ENCODE data around the gene CAPN9. TPM values are rescaled to one million over a fixed set of nuclear protein-coding genes. Genes with fewer than 3 reads are reported as not detected.

CAPN9 gene
- total RNA-seq, 1 experiment from 2014 or later = 0.10 TPM

DNA sequence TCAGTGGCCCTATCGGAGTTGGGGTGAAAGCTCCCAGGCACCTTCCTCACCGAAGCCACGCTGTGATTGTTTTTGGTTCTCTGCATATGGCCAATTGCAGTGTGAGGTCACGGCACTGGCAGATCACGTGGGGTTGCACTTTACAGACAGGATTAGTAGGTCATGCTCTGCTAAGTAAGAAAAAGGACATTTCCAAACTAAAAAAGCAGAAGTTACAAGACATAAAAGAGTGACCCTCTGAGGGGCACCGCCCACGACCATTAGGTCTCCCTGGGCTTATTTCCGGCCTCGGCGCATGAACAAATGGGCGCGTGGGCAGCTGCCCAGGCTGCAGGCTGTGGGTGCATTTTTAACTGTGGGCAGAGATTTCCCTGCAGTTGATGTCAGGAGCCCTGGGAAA lies 2.0 kb downstream of the CAPN9 start:
- Histone ChIP-seq H3K4me3 (ENCODE audit: insufficient read depth, low read depth, low read length) (no peak overlapping the region), H3K27me3 (ENCODE audit: control insufficient read depth, insufficient read depth, low read length) (no peaks in the 10 kb centered on the region; the same call in 1 of the 2 replicates), H3K36me3 (replicated peaks; ENCODE audit: control insufficient read depth, insufficient read depth, low read length) (no peaks in the 10 kb centered on the region)
- DNase-seq = no peak

DNA sequence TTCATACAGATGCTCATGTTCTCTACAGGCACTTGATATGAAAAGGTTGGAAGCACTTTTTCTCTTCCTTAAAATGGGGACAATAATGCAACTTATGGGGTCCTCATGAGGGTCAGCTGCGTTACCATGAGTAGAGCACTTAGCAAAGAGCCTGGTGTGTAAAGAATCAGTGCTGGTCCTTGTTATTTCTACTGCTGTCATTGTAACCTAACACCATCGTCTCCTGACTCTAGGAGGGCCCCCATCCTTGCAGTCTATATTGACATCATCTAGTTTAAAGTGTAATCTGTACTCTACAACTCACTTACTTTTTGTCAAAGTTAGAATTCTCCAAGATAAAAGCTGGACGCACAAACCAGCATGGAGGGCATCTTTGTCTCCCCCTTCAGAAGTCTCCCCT lies 2.4 kb downstream of the CAPN9 start:
- Histone ChIP-seq H3K4me3 (ENCODE audit: insufficient read depth, low read depth, low read length) (no peak overlapping the region), H3K36me3 (replicated peaks; ENCODE audit: control insufficient read depth, insufficient read depth, low read length) (no peaks in the 10 kb centered on the region), H3K27me3 (ENCODE audit: control insufficient read depth, insufficient read depth, low read length) (no peaks in the 10 kb centered on the region; the same call in 1 of the 2 replicates)
- no peak for DNase-seq

DNA sequence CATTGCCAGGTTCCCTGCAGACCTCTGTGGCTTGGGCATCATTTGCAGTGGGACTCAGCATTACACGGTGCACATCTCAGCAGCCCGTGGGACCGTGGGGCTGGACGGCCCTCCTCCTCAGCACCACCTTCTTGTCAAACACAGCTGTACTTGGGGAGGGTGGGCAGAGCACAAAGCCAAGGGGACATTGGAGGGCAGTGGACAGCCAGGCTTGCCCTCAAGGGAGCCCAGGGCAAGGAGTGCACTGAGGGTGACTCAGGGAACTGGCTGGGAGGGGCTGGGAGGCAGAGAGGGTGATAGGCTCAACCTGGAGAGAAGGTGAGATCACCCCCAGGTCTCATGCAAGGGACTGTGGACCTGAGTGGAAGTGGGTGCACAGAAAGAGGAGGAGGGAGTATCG lies 3.4 kb downstream of the CAPN9 start:
- Histone ChIP-seq H3K27me3 (ENCODE audit: control insufficient read depth, insufficient read depth, low read length) (no peaks in the 10 kb centered on the region; the same call in 1 of the 2 replicates), H3K4me3 (ENCODE audit: insufficient read depth, low read depth, low read length) (no peak overlapping the region), H3K36me3 (replicated peaks; ENCODE audit: control insufficient read depth, insufficient read depth, low read length) (no peaks in the 10 kb centered on the region)
- no peak for DNase-seq

DNA sequence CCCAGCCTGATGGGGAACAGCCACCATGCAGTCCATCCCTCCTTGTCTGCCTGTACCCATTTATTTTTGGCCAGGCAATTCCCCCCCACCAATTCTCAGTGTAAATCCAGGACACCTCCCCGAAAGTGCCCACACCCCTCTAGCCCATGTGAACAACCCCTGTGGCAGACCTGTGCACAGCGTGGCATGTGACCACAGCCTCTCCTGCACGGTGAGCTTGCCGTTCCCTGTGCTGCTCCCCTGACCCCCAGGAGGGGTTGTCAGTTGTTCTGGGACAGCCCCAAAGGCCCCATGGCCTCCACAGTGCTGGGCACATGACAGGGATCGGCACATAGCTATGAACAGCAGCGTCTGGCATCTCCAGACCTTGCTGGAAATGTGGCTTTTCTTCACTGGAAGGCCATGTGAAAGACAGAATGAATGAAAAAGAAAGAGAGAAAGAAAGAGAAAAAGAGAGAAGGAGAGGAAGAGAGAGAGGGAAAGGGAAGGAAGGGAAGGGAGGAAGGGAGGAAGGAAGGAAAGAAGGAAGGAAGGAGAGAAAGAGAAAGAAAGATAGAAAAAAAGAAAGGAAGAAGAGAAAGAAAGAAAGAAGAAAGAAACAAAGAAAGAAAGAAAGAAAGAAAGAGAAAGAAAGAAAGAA lies 3.9 kb downstream of the CAPN9 start:
- Histone ChIP-seq H3K36me3 (replicated peaks; ENCODE audit: control insufficient read depth, insufficient read depth, low read length) (no peaks in the 10 kb centered on the region), H3K27me3 (ENCODE audit: control insufficient read depth, insufficient read depth, low read length) (no peaks in the 10 kb centered on the region; the same call in 1 of the 2 replicates), H3K4me3 (ENCODE audit: insufficient read depth, low read depth, low read length) (no peak overlapping the region)
- DNase-seq = no peak

DNA sequence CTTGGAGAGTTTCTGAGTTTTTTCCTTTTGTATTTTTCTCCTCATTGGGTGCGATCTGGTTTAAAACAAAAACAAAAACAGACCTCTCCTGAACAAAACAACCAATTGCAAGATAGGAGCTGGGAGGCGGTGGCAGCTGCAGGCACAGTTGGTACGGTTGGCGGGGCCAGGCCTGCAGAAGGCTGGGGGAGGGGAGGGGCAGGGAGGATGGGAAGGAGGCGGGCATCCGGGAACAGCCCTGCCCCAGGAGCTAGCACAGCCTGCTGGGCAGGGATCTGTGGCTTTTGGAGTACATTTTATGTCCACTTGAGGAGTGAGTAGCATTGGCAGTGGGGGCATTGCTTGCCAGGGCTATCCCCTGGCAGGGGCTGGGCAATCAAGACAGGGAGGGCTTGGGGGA lies 5.2 kb downstream of the CAPN9 start:
- H3K27me3 ChIP-seq (ENCODE audit: control insufficient read depth, insufficient read depth, low read length) = no peaks in the 10 kb centered on the region; the same call in 1 of the 2 replicates

DNA sequence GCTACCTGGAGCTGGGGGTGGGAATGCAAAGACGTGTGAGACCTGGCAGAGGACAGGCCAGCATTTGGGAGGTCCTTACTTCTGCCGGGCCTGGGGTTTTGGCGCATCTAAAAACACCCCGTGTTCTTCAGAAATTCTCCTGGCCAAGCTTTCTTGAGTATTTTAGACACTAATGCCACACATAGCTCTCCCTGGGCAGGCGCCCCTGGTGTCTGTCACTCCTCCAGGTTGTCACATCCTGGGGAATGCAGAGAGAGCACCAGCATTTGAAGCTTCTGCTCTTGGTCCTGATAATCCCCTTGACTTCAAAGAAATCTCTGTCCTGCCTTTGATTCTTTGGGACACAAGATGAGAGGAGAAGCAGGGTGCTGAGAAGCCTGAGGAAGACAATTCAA lies 6.0 kb downstream of the CAPN9 start:
- Histone ChIP-seq H3K4me3 (ENCODE audit: insufficient read depth, low read depth, low read length) (no peak overlapping the region), H3K27me3 (ENCODE audit: control insufficient read depth, insufficient read depth, low read length) (no peaks in the 10 kb centered on the region; the same call in 1 of the 2 replicates), H3K36me3 (replicated peaks; ENCODE audit: control insufficient read depth, insufficient read depth, low read length) (no peaks in the 10 kb centered on the region)
- no peak for DNase-seq

More for the DNA sequence above, 5.2 kb downstream of the CAPN9 start:
- no peak overlapping the region for H3K4me3 ChIP-seq (ENCODE audit: insufficient read depth, low read depth, low read length)
- DNase-seq = peak; percentile 83
- H3K36me3 ChIP-seq (replicated peaks; ENCODE audit: control insufficient read depth, insufficient read depth, low read length) = no peaks in the 10 kb centered on the region

DNA sequence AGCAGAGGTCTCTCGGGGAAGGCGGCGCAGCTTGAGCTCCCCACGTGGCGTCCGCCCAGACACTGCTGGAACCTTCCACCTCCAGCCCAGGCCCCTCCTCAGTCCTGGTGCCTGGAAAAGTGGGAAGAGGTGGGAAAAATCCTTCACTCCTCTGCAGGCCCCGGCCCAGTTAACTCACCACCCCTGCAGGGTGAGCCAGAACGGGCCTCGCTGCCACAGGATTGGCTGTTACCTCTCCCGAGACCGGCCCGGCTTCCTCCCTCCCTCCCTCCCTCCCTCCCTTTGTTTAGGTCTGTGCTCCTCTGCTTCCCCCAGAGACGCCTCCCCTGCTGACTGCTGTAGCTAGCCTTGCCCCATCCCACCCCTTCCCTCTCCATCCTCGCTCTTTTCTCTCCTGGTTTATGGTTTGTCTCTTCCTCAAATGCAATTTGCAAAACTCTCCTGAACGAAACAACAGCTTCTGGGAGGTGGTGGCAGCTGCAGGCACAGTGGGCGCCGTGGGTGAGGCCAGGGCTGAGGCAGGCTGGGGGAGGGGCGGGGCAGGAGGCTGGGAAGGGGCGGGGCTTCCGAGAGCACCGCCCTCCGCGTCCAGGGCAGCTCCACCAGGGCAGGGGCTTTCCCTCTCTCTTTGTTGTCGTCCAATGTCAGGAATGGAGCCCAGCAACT lies 6.5 kb downstream of the CAPN9 start:
- Histone ChIP-seq H3K4me3 (ENCODE audit: insufficient read depth, low read depth, low read length) (peak overlapping the region; percentile 31), H3K36me3 (replicated peaks; ENCODE audit: control insufficient read depth, insufficient read depth, low read length) (no peaks in the 10 kb centered on the region), H3K27me3 (ENCODE audit: control insufficient read depth, insufficient read depth, low read length) (no peaks in the 10 kb centered on the region; the same call in 1 of the 2 replicates)
- DNase-seq = peak; percentile 95

DNA sequence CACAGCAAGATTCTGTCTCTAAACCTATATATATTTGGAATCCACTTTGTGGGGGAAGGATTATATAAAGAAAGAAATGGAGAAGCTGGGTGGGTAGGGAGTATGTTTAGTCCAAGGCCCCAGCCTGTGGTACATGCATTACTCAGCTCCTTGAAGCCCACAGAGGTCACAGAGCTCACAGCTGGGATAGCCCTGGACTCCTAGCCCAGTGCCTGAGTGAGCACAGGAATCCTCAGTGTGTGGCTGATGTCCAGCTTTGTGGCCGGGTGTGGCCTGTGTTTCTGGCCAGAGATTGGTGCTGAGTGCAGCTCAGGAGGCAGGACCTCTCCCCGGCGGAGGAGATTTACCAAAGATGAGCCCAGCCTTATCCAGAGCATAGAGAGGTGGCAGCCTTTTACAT lies 7.6 kb downstream of the CAPN9 start:
- Histone ChIP-seq H3K4me3 (ENCODE audit: insufficient read depth, low read depth, low read length) (no peak overlapping the region), H3K27me3 (ENCODE audit: control insufficient read depth, insufficient read depth, low read length) (no peaks in the 10 kb centered on the region; the same call in 1 of the 2 replicates), H3K36me3 (replicated peaks; ENCODE audit: control insufficient read depth, insufficient read depth, low read length) (no peaks in the 10 kb centered on the region)
- DNase-seq = no peak

DNA sequence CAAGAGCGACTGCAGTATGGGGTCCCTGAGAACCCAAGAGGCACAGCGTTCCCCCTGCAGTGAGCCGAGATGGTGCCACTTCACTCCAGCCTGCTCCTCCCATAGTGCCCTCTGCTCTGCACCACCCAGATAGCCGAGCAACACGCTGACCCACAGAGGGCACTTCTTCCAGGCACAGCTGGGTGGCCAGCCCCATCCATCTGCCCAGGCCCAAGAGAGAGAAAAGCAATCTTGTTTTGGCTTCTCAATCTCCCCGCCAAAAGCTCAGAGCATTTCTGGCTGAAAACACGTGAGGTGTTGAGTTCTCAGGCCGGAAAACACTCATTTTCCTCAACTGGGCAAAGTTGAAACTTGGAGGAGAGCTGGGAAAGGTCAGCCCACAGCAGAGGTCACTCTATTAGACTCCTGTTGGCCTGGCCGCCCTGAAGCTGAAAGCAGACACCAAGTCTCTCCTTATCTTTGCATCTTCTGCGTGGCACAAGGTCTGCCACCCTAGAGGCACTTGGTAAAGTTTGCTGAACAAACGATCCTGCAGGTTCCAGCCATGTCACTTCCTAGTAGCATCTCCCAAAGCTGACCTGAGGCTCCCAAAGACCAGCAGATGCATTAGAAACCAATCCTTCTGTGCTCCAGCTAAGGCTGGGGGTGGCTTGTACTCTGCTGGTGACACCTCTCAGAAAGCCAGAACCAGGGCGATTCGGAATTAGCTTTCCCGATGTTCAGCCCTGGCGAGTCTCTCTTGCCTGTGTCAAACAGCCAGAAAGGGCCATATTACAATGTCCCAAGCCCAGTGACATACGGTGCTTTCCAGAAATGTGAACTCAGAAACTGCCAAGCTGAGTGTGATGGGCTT lies 10.9 kb downstream of the CAPN9 start:
- no peaks in the 10 kb centered on the region for H3K36me3 ChIP-seq (replicated peaks; ENCODE audit: control insufficient read depth, insufficient read depth, low read length)
- H3K4me3 ChIP-seq (ENCODE audit: insufficient read depth, low read depth, low read length) = no peak overlapping the region
- no peaks in the 10 kb centered on the region; the same call in 1 of the 2 replicates for H3K27me3 ChIP-seq (ENCODE audit: control insufficient read depth, insufficient read depth, low read length)
- DNase-seq = no peak

DNA sequence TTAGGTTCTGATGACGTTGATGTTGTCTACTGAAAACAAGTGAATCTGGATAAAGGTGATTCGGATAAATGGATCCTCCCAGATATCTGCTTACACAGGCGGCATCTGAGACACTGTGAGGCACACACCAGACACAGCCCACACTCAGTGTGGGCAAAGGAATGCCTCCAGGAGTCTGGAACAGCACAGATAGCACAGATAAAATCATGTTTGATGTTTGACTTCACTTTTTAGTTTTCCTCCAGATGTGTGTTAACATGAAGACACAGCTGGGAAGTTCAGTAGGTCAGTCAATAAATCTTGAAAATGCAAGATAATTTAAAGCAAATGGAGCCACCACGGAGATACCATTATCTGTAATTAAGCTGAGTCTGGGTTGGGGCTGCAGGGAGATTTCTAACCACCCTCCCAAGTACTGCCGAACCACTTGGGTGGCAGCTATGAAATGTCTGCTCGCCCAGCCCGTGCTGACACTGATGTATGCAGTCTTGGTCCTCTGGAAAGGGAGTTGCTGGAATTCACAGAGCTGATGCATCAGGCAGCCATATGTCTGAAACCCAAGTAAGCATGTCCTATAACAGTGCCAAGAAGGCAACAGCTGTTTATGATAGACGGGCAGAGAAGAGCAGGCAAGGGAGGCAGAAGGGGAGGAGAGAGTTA lies 11.7 kb downstream of the CAPN9 start:
- no peak overlapping the region for H3K4me3 ChIP-seq (ENCODE audit: insufficient read depth, low read depth, low read length)
- no peak for DNase-seq
- H3K27me3 ChIP-seq (ENCODE audit: control insufficient read depth, insufficient read depth, low read length) = no peaks in the 10 kb centered on the region; the same call in 1 of the 2 replicates
- no peaks in the 10 kb centered on the region for H3K36me3 ChIP-seq (replicated peaks; ENCODE audit: control insufficient read depth, insufficient read depth, low read length)

DNA sequence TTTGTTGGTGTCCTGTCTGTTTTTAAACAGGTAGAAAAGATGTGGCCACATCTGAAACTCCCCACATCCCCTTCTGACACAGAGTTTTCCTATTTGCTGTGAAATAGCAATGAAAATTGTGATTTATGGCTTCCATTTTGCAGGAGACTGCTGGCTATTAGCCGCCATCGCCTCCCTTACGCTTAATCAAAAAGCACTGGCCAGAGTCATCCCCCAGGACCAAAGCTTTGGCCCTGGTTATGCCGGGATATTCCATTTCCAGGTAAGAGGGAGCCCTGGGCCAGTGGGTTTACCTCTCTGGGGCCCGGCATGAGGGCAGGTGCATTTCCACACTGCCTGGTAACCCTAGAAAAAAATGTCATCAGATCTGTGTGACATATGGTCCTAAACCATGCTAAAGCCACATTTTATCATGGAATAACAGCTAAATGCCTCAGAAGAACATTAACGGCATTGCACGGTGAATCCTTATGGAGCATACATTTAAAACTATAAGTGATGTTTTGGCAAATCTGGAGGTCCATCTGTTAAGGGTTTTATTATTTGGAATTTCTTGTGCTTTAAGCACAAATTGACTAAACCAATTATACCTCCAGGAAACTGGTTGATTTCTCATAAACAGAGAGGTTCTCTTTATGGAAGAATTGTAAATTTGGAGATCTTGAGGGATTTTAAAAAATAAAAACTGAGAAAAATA lies 12.3 kb downstream of the CAPN9 start:
- no peak for DNase-seq
- no peaks in the 10 kb centered on the region for H3K36me3 ChIP-seq (replicated peaks; ENCODE audit: control insufficient read depth, insufficient read depth, low read length)
- H3K27me3 ChIP-seq (ENCODE audit: control insufficient read depth, insufficient read depth, low read length) = no peaks in the 10 kb centered on the region; the same call in 1 of the 2 replicates
- H3K4me3 ChIP-seq (ENCODE audit: insufficient read depth, low read depth, low read length) = no peak overlapping the region

DNA sequence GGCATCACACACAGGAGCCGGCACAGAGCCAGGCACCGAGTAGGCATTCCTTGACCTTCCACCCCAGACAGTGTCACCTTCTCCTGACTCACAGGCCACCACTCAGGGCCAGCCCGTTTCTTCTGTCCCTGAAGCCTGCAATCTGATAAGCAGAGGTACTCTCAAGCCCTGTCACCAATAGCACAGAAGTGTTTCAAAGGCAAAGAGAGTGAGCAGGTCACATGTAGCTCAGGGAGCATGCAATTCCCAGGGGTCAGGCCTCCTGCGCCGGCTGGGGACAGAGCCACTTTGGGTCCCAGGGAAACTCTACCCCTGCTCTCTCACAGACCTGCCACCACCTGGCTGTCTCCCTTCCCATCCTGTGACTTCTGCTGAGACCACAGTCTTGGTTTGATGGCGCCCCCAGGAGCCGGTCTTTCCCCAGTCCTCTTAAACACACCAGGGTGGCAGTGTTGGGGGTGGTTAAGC lies 13.2 kb downstream of the CAPN9 start:
- Histone ChIP-seq H3K4me3 (ENCODE audit: insufficient read depth, low read depth, low read length) (no peak overlapping the region), H3K27me3 (ENCODE audit: control insufficient read depth, insufficient read depth, low read length) (no peaks in the 10 kb centered on the region; the same call in 1 of the 2 replicates), H3K36me3 (replicated peaks; ENCODE audit: control insufficient read depth, insufficient read depth, low read length) (no peaks in the 10 kb centered on the region)
- DNase-seq = peak; percentile 68

DNA sequence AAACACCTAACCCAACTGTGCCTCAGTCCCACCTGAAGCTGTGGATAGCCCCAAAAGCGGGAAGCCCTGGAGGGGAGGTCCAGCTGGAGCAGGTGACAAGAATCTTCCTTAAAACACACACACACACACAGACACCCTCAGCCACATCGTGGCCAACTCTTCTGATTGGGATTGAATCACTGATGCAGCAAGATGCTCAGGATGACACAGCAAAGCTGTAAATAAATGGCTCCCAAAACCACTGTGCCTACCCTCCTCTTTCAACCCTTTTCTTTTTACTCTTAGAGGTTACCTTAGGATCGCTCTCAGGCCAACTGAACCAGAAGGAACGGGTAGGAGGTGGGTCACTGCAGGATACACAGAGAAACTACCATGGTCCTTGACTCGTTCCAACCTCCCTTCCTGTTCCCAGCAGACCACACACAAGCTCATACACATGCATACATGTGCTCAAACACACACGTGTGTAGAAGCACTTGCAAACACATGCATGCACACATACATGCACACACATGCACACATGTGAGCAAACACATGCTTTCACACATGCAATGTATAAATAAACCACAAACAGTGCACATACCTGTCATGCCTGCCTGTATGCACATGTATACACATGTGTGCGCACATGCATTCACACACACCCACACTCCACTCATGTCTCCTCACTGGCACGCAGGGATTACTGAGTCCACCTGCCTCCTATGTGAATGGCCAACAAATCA lies 14.4 kb downstream of the CAPN9 start:
- Histone ChIP-seq H3K4me3 (ENCODE audit: insufficient read depth, low read depth, low read length) (no peak overlapping the region), H3K36me3 (replicated peaks; ENCODE audit: control insufficient read depth, insufficient read depth, low read length) (no peaks in the 10 kb centered on the region), H3K27me3 (ENCODE audit: control insufficient read depth, insufficient read depth, low read length) (no peaks in the 10 kb centered on the region; the same call in 1 of the 2 replicates)
- DNase-seq = no peak

All from H7 (cell line).